22Rv1 (cell line): ENCODE data around the gene JMJD4.
"Not testable (repeated sequence)": the region's sequence is repeated elsewhere in the genome, so short reads cannot be mapped to it uniquely, and the experiment has no call there.

Source experiments
- H3K27ac ChIP-seq: fragments of 450-650 bp; 2 replicates; pipeline ENCODE4 v1.5.1; 2017
- CTCF ChIP-seq: fragments of 450-650 bp; IDR thresholded peaks from 2 replicates; pipeline ENCODE4 v1.5.1; 2017; ENCODE audit warnings: mild to moderate bottlenecking
- ZFX ChIP-seq: fragments of 450-650 bp; IDR thresholded peaks from 2 replicates; pipeline ENCODE4 v1.6.1; 2017; ENCODE audit warnings: antibody characterized with exemption, borderline replicate concordance

The JMJD4 gene

GRCh38 chr1:227707846-227708245 is 27.3 kb downstream of the JMJD4 start:
- H3K27ac ChIP-seq = no peak overlapping the region
- no peak for TF ChIP-seq ZFX
- TF ChIP-seq CTCF = no peak

- not testable (repeated sequence) for H3K27ac ChIP-seq
Measured at GRCh38 chr1:227701631-227702030, 33.5 kb downstream of the JMJD4 start.

- no peak overlapping the region for H3K27ac ChIP-seq
- TF ChIP-seq ZFX (no peak), CTCF (no peak)
Measured at GRCh38 chr1:227697321-227697864, 37.7 kb downstream of the JMJD4 start.

- TF ChIP-seq ZFX = no peak
- TF ChIP-seq CTCF = no peak
Measured at GRCh38 chr1:227685807-227686206, 49.3 kb downstream of the JMJD4 start.

More at GRCh38 chr1:227685807-227686206, 49.3 kb downstream of the JMJD4 start:
- no peak overlapping the region for H3K27ac ChIP-seq
